ENCODE results near the gene SAMD9.
A peak's percentile ranks its signal among the peaks of the same experiment; 100 is the strongest.

The SAMD9 gene

GRCh38 chr7:93117852-93118530, at the start of gene SAMD9:
TSS of gene SAMD9 (minus strand) at chr7:93117979. CDS start at chr7:93106097, 11,882 bp downstream.
- TF ChIP-seq, protein P1, sequence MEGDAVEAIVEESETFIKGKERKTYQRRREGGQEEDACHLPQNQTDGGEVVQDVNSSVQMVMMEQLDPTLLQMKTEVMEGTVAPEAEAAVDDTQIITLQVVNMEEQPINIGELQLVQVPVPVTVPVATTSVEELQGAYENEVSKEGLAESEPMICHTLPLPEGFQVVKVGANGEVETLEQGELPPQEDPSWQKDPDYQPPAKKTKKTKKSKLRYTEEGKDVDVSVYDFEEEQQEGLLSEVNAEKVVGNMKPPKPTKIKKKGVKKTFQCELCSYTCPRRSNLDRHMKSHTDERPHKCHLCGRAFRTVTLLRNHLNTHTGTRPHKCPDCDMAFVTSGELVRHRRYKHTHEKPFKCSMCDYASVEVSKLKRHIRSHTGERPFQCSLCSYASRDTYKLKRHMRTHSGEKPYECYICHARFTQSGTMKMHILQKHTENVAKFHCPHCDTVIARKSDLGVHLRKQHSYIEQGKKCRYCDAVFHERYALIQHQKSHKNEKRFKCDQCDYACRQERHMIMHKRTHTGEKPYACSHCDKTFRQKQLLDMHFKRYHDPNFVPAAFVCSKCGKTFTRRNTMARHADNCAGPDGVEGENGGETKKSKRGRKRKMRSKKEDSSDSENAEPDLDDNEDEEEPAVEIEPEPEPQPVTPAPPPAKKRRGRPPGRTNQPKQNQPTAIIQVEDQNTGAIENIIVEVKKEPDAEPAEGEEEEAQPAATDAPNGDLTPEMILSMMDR (IDR thresholded peaks at IDR 0.05; ENCODE audit: low read depth, low read length) = no peak
- peak; percentile 49 for DNase-seq (ENCODE audit: extremely low read depth, low read depth)

GRCh38 chr7:93165447-93165846, 47.7 kb upstream of the SAMD9 start:
- TF ChIP-seq, protein P1 (IDR thresholded peaks at IDR 0.05; ENCODE audit: low read depth, low read length) = no peak
- no peak for DNase-seq (ENCODE audit: extremely low read depth, low read depth)

- no peak for DNase-seq (ENCODE audit: extremely low read depth, low read depth)
- TF ChIP-seq, protein P1 (IDR thresholded peaks at IDR 0.05; ENCODE audit: low read depth, low read length) = no peak
Measured at GRCh38 chr7:93164766-93165165, 47.0 kb upstream of the SAMD9 start.

DNA sequence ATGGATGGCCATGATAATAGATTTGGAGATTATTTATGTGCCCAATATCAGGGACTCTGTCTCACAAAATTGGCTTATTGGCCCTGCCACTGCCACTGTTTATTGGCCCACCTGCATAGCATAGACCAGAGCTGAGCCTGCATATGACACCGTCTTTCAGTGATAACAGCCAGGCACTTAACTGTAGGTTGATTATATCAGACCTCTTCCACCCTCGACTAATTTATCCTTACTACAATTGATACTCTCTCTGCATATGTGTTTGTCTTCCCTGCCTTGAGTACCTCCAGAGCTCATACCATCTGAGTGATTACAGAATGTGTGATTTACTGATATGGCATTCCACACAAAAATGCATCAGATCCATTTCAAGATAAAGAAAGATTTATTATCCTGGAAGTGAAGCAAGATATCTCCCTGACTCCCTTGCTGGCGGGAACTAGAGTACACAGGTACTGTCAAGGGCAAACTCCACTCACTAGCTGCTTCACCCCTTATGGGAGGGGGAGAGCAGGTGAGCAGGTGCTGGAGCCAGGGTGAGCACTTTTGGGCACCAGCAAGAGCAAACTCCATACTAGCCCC, 43.5 kb upstream of the SAMD9 start:
- TF ChIP-seq, protein P1 (IDR thresholded peaks at IDR 0.05; ENCODE audit: low read depth, low read length) = no peak
- no peak for DNase-seq (ENCODE audit: extremely low read depth, low read depth)

GRCh38 chr7:93160410-93160809, 42.6 kb upstream of the SAMD9 start:
- TF ChIP-seq, protein P1 (IDR thresholded peaks at IDR 0.05; ENCODE audit: low read depth, low read length) = no peak
- DNase-seq (ENCODE audit: extremely low read depth, low read depth) = no peak

DNA sequence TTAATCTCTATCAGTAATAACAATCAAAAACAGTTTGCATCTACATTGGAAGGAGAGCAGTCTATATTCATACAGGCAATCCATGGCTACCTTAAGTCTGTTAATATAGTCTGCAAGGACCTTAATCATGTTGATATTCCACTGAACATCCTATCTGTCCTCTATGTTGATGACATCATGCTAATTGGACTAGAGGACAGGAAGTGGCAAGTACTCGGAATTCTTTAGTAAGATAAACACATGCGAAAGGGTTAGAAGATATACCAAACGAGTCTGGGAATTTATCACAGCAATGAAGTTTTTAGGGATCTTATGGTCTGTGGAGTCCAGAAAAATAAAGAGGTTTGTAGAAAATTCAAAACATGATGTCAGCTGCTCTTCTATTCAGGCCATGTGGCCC, 41.7 kb upstream of the SAMD9 start:
- TF ChIP-seq, protein P1 (IDR thresholded peaks at IDR 0.05; ENCODE audit: low read depth, low read length) = no peak
- no peak for DNase-seq (ENCODE audit: extremely low read depth, low read depth)

- DNase-seq (ENCODE audit: extremely low read depth, low read depth) = no peak
Measured at GRCh38 chr7:93156884-93157283, 39.1 kb upstream of the SAMD9 start.

More at GRCh38 chr7:93156884-93157283, 39.1 kb upstream of the SAMD9 start:
- TF ChIP-seq, protein P1 (IDR thresholded peaks at IDR 0.05; ENCODE audit: low read depth, low read length) = no peak
